ENCODE data around the gene AMIGO3.

DNA sequence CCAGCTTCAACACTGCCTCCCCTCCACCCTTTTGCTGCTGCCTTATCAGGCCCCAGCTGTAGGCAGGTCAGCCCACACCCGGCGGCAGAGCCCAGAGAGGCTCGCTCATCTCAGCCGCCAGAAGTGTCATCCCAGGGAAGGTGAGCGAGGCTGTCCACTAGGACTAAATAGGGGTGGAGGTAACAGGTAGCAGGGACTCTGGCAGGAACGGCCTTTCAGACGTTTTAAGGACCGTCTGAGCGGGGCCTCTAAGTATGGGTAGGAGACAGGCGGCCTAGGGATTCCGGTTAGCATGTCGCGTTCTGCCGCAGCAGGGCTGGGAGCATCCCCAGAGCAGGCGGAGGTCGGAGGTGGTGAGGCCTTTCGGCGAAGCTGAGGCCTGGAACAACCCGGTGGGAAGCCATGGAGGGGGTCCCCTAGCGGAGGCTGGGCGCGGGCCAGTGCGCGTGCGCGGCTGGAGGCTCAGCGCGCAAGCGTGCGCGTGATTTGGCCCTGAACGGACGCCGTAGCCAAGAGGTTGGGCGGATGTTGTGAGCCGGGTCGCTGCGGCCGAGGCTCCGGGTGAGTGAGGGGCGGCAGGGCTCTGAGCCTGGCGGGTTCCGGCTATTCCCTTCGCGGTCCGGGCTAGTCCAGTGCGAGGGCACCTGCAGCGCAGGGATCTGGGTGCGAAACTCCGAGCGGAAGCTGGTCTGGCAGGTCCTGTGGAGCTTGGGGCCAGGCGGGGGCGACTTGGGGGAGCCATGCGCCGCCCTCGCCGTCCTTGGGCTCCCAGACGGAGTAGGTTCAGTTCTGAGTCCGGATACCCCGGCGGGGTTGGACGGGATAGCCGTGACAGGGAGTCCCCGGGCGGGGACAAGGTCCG, 30.2 kb downstream of the AMIGO3 start, which contains the start of the genes MST1 and RNF123:
- peak; percentile 73 for TF ChIP-seq POLR2AphosphoS5 (IDR thresholded peaks at IDR 0.05; ENCODE audit: low read depth, low read length)
- no peak for TF ChIP-seq RAD21 (IDR thresholded peaks at IDR 0.05; ENCODE audit: low read length)
- TF ChIP-seq SMC3 (IDR thresholded peaks at IDR 0.05; ENCODE audit: low read depth, low read length) = no peak
- TF ChIP-seq, protein P1, sequence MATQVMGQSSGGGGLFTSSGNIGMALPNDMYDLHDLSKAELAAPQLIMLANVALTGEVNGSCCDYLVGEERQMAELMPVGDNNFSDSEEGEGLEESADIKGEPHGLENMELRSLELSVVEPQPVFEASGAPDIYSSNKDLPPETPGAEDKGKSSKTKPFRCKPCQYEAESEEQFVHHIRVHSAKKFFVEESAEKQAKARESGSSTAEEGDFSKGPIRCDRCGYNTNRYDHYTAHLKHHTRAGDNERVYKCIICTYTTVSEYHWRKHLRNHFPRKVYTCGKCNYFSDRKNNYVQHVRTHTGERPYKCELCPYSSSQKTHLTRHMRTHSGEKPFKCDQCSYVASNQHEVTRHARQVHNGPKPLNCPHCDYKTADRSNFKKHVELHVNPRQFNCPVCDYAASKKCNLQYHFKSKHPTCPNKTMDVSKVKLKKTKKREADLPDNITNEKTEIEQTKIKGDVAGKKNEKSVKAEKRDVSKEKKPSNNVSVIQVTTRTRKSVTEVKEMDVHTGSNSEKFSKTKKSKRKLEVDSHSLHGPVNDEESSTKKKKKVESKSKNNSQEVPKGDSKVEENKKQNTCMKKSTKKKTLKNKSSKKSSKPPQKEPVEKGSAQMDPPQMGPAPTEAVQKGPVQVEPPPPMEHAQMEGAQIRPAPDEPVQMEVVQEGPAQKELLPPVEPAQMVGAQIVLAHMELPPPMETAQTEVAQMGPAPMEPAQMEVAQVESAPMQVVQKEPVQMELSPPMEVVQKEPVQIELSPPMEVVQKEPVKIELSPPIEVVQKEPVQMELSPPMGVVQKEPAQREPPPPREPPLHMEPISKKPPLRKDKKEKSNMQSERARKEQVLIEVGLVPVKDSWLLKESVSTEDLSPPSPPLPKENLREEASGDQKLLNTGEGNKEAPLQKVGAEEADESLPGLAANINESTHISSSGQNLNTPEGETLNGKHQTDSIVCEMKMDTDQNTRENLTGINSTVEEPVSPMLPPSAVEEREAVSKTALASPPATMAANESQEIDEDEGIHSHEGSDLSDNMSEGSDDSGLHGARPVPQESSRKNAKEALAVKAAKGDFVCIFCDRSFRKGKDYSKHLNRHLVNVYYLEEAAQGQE (IDR thresholded peaks at IDR 0.05; ENCODE audit: low read depth, low read length) = peak; percentile 72
- TF ChIP-seq, protein P2, sequence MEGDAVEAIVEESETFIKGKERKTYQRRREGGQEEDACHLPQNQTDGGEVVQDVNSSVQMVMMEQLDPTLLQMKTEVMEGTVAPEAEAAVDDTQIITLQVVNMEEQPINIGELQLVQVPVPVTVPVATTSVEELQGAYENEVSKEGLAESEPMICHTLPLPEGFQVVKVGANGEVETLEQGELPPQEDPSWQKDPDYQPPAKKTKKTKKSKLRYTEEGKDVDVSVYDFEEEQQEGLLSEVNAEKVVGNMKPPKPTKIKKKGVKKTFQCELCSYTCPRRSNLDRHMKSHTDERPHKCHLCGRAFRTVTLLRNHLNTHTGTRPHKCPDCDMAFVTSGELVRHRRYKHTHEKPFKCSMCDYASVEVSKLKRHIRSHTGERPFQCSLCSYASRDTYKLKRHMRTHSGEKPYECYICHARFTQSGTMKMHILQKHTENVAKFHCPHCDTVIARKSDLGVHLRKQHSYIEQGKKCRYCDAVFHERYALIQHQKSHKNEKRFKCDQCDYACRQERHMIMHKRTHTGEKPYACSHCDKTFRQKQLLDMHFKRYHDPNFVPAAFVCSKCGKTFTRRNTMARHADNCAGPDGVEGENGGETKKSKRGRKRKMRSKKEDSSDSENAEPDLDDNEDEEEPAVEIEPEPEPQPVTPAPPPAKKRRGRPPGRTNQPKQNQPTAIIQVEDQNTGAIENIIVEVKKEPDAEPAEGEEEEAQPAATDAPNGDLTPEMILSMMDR (IDR thresholded peaks at IDR 0.05) = peak; percentile 36
